HG02798 (cell line): ENCODE results near the gene SNCAIP.
A peak's percentile ranks its signal among the peaks of the same experiment; 100 is the strongest.

Experiments used
- ATAC-seq: cut with Tn5 transposase; IDR thresholded peaks from one replicate; pipeline ENCODE4 v1.9.1; 2021; ENCODE audit warnings: mild to moderate bottlenecking; ENCODE audit not compliant: unreplicated experiment, poor library complexity

Gene SNCAIP

DNA sequence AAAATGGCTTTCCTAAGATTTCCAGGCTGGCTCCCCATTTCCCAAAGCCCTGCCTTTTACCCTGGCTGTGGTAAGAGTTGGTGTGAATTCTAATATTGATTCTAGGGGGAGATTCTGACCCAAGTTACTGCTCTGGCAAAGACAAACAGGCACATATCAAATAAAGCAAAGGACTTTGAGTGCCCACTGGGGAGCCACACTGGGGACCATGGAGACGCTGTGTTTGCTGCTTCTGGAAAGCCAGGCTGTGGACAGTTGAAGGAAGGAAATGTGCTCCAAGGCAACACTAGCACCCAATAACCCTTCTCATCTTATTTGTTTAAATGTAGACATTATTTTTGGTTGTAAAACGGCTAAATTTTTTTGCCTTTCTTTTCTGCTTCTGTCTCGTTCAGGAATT lies 78.7 kb downstream of the SNCAIP start:
- no peak for ATAC-seq

DNA sequence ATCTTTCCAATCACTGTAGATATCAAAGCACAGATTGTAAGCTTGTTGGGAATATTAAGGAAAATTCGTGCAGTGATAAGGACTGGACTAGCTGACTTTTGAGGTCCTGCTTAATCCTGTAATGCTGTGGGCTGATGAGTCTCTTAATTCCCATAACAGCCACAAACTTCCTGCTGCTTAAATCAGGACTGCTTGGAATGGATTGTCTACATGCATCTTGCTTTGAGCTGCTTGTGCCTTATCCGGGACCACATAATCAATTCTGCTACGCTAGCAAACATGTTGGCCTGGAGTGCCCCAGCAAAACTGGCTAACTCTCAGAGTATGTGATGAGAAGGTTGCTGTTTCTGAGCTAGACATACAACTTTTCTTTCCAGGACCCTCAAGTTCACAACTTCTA lies 79.6 kb downstream of the SNCAIP start:
- no peak for ATAC-seq

DNA sequence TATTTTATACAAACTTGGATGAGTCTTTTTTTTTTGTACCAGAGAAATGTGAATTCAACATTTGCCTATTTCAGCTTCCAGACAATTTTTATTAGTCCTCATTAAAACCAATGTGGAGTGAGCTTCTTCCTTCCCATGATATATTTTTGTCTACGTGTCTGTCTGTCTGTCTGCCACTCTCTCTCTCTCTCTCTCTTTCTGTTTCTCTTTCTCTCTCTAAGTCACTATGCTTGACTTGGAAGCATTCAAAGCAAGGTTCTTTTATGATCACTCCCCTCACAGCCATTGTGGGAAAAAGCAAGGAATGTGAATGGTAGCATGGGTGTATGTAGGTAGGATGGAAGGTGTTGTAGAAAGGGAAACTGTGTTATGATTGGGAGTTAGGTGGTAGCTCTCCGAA lies 80.2 kb downstream of the SNCAIP start:
- no peak for ATAC-seq

DNA sequence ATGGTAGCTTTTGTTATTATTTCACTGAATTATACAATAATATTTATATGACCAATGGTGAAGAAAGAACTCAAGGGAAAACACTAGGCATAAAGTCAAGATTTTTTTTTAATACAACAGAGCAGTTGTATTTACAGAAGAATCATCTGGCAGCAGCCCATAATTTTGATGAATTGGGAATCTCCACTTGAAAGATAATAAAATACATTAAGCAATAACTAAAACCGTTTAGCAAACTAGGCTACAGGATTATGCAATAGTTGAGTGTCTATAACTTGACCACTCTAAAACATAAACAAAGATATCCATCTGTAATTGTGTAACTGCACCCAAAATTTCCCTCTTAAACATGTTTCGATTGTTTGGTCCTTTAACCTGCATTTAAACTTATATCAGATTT lies 80.8 kb downstream of the SNCAIP start:
- ATAC-seq: no peak

DNA sequence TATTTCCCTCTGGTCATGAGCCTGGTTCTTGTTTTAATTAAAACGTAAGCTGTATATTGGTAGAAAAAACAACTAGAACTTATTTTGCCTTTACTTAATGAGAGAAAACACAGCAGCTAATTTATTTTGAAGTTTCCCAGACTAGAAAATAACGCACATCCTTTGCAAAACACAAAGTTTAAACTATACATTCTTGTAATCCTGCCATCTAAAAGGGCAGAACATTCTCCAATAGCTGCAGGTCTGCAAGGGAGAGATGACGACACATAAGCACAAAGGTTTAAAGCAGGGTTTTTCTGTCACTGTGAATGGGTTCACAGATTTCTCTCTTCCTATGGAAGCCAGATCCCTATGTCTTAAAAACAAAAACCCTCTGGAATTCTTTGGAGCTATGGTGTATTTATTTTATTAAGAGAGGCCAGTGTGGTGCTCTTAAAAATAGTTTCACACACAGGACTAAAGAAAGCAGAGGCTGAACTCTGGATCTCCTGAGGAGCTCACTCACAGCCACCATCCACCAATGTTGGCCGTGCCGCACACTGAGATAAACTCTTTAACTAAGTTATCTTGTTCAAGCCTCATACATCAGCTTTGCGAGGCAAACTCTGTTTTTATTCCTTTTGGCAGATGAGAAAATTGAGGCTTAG lies 82.4 kb downstream of the SNCAIP start:
- no peak for ATAC-seq

DNA sequence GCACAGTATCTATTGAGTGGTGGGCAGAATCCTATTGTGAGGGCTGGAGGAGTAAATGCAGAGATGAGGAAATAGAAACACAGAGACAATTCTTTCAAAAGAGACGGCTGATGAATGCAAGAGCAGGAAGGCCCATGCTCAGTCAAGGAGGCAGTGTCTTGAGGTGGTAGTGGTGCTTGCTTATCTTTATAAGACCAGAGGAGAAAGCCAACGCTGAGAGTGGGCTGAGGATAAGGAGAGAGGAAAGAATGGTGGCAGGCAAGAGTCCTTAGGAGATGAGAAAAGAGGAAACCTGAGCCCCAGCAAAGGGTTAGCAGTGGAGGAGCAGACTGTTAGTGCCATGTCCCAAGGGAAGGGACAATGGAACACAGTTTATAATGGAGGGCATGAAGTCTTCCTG lies 86.0 kb downstream of the SNCAIP start:
- no peak for ATAC-seq

DNA sequence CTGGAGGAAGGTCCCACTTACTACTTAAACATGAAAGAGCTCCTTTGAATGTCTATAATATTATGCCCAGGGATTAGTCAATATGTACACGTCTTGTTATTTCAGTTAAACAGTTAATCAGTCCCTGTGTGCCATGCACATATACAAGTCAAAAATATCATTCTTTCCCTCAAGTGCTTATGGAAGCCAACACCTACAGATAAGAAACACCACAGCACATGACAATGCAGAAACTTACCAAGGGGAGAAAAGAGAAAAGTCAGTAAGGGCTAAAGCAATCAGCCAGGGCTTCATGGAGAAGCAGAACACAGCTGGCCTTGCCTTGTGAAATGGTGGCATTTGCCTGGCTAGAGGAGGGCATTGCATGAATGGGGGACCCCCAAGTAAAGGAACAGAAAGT lies 88.3 kb downstream of the SNCAIP start:
- ATAC-seq: no peak

DNA sequence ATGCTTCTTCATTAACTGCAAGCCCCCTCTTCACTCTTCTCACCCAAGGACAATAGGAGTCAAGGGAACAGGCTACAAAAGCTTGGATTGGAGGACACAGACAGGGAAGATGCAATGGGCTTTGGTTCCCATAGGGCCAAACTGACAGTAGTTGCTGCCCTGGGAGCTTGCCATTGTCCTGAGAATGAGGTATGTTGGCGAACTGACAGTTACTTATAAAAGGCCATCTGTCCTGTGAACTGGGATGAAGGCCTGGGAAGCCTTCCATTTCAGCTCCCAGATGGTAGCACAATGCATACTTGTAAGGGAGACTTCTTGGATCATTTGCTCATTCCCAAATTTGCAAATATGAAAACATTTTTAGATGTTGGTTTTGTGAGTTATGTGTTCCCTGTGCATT lies 88.9 kb downstream of the SNCAIP start:
- no peak for ATAC-seq

DNA sequence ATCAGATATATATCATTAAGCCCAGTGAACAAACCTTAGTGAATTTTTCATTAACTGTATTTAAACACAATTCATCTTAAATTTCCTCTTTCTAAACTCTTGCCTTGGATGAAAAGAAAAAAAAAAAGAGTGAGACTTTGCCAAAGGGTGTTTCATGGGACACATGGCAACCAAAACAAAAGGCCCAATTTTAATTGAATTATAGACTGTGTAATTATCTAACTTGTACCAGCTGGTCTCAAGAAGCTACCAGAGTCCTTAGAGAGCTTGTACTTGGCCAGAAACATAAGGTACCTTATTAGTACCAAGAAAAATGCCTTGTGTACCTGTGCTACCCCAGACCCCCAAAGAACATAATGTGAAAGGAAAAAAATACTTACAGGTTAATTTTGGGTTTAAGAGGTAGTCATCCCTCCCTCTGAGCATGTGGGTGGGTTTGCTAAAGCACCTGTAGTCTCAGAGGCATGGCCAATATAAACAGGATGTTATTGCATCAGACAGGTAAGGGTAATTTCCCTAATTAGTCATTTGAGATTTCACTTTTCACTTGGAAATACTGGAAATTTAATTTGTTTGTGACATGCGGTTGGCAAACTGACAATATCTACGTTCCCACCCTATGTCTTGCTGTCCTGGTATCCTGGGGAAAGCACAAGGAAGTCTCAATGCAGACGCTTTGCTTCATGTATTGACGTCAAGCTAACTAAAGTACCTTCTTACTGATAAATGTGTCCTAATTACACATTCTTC lies 90.1 kb downstream of the SNCAIP start:
- no peak for ATAC-seq

DNA sequence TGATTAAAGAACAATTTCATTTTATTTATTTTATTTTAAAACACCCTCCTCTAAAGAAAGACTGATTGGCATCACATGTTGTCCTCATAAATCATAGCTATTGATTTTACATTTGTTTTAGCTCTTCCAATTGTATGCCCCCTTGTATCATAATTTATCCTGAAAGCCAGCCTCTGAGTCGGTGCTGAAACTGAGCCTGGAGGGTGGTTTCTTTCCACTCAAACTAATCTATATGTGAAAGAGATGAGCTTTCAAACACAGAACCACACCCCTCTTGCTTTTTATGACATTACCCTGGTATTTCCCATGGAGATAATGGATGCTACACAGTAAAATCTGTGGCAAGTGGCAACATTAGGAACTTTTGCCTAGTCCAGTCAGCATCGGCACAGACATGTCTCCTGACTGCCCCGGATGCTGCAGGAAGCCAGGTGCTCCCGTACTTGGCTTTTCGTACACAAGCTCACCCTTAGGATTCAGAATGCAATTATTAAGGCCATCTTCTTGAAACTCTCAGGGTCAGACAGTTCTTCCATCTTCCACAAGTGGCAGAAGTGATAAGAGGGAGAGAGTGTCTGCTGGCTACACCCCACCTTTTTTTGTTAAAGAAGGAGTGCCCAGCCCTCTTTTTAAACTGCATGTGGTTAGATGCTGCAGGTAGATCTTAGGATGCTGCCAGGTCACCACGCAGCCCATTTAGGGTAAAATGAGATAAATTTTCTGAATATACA lies 91.1 kb downstream of the SNCAIP start:
- no peak for ATAC-seq

DNA sequence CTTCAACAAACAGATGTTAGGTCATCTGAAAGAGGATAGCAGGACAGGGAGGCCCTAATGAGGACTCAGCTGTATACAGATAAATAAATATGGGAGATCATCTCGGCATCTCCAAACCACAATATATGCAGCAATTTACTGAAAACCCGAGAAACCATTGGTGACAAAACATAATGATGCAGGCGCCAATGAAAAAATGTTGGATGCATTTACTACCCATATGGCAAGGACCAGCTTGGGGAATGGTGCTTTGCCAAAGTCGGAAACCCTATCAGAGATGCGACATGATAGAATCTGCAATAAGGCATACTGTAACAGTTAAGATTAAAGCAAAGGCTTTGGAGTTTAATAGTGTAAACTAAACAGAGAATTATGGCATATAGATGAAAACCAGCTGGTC lies 92.0 kb downstream of the SNCAIP start:
- no peak for ATAC-seq

DNA sequence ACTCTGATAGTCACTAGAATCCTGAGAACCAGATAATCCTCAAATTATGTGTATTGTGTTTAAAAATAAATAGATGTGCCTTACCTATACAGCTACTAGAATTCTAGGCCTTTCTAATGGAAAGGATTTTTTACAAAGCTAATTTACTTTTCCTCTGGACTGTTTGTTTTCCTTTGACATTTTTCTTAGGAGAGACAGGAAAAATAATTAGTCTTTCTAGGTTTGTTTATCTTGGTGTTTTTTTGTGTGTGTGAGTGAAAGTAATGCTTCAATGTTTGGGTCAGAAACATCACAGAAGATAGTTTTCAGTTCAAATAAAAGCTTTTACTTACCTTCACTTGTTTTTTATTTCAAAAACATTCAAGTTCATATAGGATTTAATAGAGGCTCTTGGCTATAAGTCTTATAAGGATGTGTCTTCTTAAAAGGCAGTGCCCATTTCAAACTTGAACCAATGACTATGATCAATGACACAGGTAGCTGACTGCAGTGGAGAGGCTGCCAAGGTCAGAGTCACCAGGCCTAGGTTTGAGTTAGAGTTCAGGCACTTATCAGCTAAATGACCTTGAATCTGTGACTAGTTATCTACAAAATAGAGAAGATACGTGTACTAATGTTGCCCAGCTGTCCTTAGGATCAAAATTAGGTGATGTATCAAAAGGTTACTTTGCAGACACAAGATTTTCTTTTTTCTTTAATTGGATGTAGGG lies 92.8 kb downstream of the SNCAIP start:
- ATAC-seq: no peak

DNA sequence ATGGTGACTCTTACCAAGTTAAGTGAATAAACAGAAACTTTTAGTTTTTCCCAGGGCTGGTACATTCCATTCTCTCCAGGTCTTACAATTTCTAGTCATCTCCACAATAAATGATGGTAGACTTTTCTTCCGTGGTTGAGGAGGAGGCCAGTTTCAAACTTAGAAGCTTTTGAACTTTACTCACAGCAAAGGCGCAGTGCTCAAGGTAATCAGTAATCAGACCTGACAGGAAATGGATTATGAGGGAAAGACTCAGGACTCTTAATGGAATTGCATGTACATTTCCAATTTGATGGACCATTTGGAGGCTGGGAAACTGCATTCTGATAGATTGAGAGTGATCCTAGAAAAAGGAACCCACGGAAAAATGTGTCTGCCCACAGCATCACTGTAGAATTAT lies 93.7 kb downstream of the SNCAIP start:
- ATAC-seq: no peak

DNA sequence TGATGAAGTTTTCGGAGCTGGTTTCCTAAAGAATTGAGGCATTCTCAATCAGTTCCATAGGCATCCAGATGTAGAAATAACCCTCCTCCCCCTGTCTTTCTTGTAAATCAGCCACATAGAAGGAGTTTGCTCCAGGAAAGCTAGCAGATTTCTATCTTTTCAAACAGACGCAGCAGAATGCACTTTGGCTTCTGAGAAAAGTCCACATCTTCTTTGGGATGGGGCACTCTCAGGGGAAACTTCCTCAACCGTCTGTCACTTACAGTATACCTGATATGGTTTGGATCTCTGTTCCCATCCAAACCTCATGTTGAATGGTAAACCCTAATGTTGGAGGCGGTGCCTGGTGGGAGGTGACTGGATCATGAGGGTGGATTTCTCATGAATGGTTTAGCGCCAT lies 94.1 kb downstream of the SNCAIP start:
- no peak for ATAC-seq

DNA sequence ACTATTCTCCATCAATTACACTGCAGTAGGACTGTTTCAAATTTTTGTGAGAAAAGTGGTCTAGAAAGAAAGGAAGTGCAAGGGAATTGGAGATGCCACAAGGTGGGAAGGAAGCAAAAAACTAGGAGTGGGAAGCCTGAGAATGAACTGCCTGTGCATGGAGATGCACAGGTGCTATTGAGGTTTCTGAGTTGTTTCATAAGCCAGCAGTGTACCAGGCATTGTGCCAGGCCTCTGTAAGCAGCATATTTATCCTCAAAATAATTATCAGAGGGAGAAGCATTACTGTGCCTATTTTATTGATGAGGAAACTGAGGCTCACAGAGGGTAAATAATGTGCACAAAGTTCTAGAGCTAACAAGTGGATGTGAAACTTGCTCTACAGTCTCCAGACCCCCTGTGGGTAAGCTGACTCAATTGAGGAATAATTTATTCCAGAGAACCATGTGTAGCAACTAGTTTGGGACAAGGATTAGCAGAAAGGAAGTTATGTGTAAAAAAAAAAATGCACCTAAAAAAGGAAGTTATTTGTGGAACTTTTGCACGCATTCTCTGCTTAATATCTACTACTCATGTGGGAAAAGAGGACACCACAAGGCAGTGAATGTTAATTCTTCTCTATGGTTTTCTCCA lies 96.7 kb downstream of the SNCAIP start:
- no peak for ATAC-seq

DNA sequence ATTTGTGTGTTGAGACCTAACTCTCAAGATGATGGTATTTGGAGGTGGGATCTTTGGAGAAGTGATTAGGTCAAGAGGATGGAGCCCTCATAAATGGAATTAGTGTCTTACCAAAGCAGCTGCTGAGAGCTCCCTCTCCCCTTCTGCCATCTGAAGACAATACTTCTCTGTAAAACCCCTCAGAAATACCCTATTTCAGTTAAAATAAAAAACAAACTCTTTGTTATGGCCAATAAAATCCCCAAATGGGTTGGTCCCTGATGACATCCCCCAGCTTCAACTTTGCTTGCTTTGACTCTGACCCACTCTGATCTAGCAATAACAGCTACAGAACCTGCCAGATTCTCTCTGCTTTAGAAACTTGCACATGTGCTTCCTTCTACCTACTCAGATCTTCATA lies 100.9 kb downstream of the SNCAIP start:
- ATAC-seq: no peak

DNA sequence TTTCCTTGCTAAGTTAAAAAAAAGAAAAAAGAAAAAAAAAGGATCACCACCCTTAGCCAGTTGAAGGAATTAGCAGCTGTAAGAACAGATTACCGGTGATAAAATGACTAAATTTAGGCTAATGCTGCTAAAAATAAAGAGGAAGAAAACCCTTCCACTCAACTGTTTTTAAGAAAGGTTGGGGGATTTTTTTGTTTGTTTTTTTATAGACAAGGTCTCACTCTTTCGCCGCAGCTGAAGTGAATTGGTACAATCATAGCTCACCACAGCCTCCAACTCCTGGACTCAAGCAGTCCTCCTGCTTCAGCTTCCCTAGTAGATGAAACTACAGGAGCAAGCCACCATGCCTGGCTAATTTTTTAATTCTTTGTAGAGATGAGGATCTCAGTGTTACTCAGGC lies 101.7 kb downstream of the SNCAIP start:
- ATAC-seq: peak; percentile 32

DNA sequence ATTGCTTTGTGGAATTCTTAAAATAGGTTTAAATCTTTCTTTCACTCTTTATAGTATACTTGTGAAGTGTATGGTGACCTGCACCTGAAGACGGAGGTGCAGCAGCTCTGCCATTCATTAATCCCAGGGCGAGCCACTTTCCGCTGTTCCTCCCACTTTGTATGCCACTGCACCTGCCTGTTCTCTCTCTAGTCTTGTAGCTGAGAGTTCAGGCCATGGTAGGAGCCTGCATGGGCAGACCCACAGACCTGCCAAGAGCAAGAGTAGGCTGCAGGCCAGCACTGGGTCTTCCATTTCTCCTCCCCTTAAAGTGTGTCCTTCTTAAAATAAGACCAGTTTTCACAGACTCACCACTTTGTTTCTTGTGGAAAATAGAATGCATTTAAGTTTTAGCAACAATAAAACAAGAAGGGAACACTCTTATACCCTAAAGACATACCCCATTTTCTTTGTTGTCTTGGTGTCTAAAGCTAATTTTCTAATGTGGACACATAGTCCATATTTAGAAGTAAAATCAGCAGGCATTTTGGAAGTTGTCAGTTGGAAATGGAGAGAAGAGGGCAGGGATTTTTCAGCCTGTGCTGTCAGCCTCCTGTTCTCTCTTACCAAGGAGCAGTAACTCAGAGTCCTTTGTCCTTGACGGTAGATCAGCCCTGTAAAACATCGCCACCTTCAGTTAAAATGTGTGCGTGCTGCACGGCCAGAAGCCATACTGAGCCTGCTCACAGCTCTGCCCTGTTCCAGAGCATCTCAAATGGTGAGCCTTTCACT lies 103.2 kb downstream of the SNCAIP start:
- peak; percentile 84 for ATAC-seq

DNA sequence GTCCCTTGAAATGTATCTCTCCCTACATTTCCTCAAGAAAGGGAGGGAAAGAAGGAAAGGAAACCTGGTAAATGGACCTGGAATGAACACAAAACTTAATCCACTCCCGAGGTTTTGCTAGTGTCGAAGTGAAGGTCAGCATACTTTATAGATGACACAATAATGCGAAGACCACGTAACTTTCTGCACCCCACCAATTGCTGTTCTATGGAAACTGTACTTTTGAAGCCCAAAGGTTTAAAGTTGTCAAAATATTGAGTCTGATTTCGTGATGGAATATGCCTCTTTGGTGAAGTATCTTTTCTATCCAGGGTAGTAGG lies 103.7 kb downstream of the SNCAIP start:
- no peak for ATAC-seq
